GM18508 (cell line): Measurements from ENCODE around the gene CLCN7.

Experiments
- ATAC-seq: cut with Tn5 transposase; IDR thresholded peaks from one replicate; pipeline ENCODE4 v1.9.1; 2021; ENCODE audit warnings: moderate number of reproducible peaks; ENCODE audit not compliant: insufficient read depth, unreplicated experiment

CLCN7 gene

GRCh38 chr16:1464894-1465566 is 9.8 kb downstream of the CLCN7 start:
- ATAC-seq = no peak

GRCh38 chr16:1464196-1464893 is 10.5 kb downstream of the CLCN7 start:
- ATAC-seq = no peak

DNA sequence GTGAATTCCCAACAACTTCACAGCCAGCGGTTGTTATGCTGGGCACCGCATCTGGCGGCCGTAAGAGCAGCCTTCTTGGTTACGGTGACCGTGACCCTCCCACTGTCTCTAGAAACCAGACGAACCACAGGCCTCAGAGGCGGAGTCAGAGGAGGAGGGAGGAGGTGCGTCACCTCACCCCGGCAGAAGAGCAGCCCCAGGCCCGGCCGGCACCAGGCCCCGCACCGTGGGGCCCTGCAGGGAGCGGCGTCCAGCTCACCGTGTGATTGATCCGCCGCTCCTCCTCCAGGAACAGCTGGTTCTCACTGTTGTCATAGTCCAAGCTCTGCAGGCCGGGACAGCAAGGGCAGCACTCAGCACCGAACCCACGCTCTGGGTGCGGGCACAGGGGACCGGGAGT is 13.7 kb downstream of the CLCN7 start:
- ATAC-seq = no peak

- no peak for ATAC-seq
These were observed 14.2 kb downstream of the CLCN7 start for GRCh38 chr16:1460602-1461138.

DNA sequence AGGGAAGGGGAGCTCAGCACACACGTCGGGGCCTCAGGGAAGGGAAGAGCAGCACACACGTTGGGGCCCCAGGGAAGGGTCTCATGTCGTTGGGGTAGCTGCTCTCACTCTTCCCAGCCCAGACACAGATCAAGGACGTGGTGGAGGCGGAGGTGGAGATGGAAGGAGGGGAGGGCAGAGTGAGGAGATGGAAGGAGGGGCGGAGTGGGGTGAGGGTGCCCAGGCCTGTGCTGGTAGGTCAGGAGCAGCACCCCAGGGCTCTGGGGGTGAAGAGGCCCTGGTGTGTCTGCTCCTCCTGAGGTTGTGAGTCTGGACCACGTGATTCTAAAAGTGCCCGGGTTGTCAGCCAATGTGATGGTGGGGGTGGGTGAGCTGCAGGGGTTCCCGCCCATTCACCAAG is 14.9 kb downstream of the CLCN7 start:
- ATAC-seq = no peak

DNA sequence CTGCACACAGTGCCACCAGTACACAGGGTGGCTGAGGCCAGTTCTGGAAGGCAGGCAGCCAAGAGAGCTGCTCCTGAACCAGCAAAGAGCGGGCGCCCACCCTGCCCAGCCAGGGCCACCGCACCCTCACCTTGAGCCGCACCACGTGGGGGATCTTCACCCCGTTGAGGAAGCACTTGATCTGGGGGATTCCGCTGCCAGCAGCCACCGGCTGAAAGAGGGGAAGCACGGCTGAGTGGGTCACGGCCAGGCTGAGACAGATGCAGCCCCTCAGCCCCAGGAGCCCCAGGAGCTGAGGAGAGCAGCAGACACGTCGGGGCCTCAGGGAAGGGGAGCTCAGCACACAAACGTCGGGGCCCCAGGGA is 15.9 kb downstream of the CLCN7 start:
- ATAC-seq = no peak

DNA sequence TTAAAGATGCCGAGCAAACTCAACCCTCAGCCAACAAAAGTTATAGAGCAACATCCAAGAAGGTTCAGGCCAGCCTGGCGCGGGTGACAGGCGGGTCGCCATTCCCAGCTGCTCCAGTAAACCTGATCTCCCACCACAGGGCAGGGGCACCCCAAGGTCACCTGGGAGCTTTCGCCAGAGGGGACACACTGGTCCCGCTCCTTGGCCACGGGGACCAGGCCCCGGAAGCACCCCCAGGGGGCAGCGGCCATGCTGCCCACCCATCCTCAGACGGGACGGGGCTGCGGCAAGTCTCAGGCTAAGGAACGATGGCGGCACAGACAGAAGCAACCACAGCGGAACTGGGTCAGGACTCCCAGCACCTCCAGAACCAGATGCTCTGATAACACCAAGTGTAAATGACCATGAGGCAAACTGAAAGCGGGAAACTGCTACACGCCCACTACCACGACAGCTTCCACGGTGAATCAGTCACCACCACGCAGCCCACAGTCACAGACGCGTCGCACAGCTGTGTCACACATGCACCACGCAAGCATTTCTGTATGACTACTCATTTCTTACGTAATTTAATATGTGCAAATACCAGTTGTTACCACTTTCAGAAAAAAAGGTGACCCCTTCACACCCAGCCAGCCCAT is 16.4 kb downstream of the CLCN7 start:
- ATAC-seq = no peak

GRCh38 chr16:1457489-1458245 is 17.2 kb downstream of the CLCN7 start:
- no peak for ATAC-seq

DNA sequence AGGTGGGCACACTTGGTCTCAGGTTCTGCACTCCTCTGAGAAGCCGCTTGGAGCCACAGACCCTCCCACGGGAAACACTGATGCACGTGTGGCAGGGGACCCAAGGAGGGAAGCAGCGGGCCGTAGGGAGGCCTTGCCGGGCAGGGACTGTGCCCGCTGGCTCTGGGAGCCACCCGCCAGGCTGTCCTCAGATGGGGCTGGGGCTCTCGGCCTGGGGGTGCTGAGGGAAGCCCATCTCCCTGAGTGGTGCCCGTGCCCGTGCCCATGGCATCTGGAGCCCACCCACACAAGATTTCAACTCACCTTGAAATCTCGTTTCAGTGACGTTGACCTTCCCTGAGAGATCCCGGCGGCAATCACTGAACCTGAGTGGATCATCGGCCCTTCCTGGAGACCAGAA is 17.9 kb downstream of the CLCN7 start:
- ATAC-seq = no peak

DNA sequence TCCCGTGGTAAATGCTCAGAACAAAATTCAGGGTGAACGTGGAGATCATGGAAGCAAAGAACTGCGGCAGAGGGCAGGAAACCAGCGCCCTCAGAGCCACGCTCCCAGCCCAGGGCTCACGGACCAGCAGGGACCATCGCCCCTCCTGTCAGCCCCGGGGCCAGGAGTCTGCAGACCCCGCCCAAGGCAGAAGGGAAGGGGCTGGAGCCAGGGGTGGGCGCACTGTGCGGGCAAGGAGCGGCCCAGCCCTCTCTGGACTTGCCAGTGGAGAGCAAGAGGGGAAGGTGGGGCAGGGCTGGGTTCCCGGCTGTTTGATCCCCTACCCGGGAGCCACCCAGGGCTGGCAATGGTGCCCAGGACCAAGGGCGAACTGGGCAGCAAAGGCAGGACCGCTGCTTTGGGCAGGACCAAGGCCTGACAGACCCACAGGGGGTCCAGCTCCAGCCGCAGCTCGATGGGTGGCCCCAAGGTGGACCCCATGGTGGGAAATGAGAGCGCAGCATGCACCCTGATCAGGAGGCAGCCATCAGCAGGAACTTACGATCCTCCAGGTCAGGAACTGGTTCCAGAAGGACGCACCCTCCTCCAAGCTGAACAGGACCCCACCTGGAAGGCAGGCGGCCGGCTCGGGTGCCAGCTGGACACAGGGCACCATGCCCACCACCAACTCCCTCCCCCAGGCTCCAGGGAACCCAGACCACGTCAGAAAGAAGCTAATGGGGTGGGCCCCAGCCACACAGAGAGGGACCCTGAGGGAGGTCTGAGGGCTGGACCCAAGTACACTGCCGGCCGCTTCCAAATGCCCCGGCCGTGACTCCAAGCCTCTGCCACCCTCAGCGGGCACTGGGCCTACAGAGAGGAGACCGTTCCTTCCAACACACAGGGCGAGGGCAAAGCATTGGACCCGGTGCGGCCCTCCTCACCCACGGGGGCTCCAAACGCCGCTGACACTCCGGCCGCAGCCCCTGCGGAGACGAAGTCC is 19.3 kb downstream of the CLCN7 start:
- ATAC-seq = no peak

GRCh38 chr16:1454561-1454960 is 20.3 kb downstream of the CLCN7 start:
- no peak for ATAC-seq

DNA sequence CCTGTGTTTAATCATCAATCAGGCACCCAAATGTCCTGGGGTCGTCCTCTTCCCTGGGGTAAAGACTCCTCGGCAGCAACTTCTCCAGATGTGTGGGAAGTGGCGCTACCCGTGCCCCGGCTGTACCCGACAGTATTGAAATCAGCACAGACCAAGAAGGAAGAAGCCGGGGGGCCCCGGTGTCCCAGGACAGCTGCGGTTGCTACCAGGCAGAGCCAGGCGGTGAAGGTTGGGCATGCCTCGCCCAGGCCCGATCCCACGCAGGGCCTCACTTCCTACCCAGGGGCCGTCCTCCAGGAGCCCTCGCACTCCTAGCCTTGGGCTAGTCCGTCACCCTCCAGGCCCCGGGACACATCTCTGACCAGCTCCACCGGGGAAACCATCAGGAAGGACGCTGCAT is 21.5 kb downstream of the CLCN7 start:
- no peak for ATAC-seq

DNA sequence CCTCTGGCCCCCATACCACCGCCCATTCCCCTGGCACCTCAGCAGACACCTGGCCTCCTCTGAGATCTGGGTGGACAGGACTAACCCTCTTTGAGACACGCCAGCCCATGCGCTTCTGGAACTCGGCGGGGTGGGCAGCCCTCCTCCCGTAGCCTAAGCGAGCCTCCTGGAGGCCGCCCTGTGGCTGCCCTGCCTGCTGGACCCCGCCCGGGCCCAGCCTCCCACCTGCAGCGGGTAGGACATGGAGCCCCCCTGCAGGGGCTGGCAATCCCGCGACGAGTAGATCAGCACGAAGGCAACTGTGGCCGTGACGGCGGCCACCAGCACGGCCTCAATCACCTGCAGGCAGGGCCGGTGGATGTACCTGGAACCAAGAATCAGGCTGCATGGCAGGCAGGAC is 22.3 kb downstream of the CLCN7 start:
- ATAC-seq = no peak

DNA sequence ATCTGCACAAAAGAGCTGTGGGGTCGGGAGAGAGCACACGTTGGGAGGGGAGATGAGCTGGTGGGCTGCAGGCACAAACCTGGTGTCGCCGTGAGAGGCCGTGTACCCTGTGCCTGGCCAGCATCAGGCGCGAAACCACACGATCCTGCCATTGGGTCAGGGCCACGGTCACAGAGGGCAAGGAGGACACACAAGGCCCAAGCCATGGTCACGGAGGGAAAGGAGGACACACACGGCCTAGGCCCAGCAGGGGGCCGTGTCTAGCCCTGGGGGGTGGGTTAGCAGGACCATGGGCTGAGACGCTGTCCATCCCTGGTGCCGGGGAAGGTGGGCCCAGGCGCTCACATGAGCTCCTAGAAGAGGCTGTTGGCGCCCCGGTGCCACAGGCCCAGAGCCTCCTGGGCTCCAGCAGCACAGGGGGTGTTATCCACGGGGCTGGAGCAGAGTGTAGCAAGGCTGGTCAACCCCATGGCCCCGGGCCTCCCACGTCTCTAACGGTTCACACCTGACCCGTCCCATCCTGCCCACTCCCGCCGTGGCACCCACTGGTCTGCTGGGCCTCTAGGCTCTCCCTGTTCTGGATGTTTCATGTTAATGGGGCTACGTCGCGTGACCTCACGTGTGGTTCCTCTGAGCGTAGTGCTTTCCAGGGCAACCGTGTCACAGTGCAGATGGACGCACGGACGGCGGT is 23.0 kb downstream of the CLCN7 start:
- ATAC-seq = no peak

DNA sequence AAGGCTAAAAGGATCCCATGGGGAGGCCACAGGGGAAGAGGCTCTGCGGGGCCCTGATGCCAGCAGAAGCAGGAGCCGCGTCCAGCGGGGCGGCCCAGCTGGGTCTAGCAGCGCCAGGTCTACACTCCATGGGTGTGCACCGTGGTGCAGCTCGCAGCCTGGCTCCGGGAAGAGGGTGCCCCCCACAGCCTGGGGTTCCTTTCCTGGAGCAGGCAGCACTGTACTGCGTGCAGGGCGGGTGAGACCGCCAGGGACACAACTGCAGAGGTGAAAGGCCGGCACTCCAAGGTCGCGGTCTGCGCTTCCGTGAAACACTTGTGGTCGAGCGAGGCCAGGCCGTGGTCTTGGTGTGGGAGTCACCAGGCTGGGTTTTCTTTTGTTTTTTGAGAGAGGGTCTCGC is 24.0 kb downstream of the CLCN7 start:
- ATAC-seq = no peak

DNA sequence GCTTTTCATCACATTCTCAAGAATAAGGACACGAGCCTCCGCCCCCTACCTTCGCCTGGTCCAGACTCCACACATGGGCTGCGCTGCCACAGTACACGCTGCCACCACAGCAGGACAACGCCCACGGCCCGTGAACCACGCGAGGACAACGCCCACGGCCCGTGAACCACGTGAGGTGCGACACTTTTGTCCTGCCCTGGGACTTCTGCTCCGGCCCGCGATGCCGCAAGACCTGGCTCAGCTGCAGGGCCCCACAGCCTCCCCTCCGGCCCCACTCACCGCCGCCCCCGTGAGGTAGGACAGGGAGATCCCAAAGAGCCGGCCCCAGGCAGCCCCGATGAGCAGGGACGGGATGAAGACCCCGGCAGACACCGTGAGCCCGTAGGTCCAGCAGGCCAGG is 24.6 kb downstream of the CLCN7 start:
- no peak for ATAC-seq

DNA sequence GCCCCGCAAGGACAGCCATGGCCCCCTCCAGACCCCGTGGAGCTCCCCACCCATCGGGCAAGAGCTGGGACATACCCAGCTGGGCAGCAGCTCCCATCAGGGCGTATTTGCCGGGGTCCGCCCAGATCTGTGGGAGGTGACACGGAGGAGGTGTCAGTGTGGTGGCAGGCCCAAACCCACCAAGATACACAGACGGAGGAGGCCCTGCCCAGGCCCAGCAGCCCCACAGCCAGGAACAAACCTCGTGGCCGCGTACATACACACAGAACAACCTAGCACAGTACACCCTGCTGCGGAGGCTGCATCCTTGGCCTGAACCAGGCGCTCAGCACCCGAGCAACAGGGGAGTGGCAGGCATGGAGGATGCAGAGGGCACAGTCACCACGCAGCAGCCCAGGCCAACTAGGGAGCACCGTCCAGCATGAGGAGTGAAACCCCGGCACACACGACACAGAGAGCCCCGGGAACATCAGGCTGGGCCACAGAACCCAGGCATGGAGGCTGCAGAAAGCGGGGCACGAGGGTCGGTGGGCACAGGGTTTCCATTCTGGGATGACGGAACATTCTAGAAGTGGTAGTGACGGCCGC is 25.5 kb downstream of the CLCN7 start:
- ATAC-seq = no peak

- no peak for ATAC-seq
These were observed 26.2 kb downstream of the CLCN7 start for GRCh38 chr16:1448536-1449116.
